K562 (cell line): Measurements from ENCODE around the gene TYW5. TPM values are rescaled to one million over a fixed set of nuclear protein-coding genes. Genes with fewer than 3 reads are reported as not detected.

Experiments used
- ATAC-seq: fragments of 200-7000 bp; cut with Tn5 transposase; 3 replicates; pipeline ENCODE4 v1.9.1; 2020; ENCODE audit warnings: moderate library complexity
- BruUV-seq: library from RNA; stranded (reverse); fragments of 400-500 nt; replicated peaks from 2 replicates; lab custom pipeline; 2021; lab: Mats Ljungman, UMichigan
- CTCF ChIA-PET: fragments of 300-600 bp; formaldehyde crosslinking; extraction: SDS; loops from one replicate; lab custom pipeline; 2021; ENCODE audit warnings: low intra/inter-chr PET ratio; lab: Yijun Ruan, JAX
- POLR2A ChIA-PET: fragments of 300-600, 350-650 bp; sonication (Branson Sonifier 250); formaldehyde crosslinking; extraction: SDS; loops from one replicate; lab custom pipeline; 2021; ENCODE audit warnings: antibody characterized with exemption, inconsistent platforms; lab: Yijun Ruan, JAX
- DNase-seq, 4 experiments: peaks; one replicate each; pipeline versions ENCODE4 v3.0.0 to v3.0.0-alpha.2; 2011 to 2018; ENCODE audit warnings: low spot score in 3 of 4, mixed read lengths in 3 of 4; ENCODE audit errors: extremely low read depth in 1 of 4
- FAIRE-seq: peaks from 2 replicates; lab custom pipeline; 2011; peaks lifted over from hg19 to GRCh38; lab: Jason Lieb, UNC
- H2AFZ ChIP-seq: 2 replicates; pipeline ENCODE4 v1.6.0; 2011; ENCODE audit warnings: low read depth, low read length, control low read depth, inconsistent platforms
- H3K27ac ChIP-seq: fragments of 200-600 bp; 3 replicates; pipeline ENCODE4 v1.8.0; 2011; ENCODE audit warnings: low read depth, mild to moderate bottlenecking, control low read depth, inconsistent platforms, low read length, moderate library complexity, mixed read lengths; ENCODE audit errors: extremely low read depth
- H3K27me3 ChIP-seq, 2 experiments: fragments of 300-600 bp in 1 of 2; 2 replicates in 1 of 2; 3 replicates in 1 of 2; pipeline versions ENCODE4 v1.6.0 to v1.8.0; 2011; ENCODE audit warnings: inconsistent platforms in 2 of 2, low read length in 2 of 2, mild to moderate bottlenecking in 1 of 2, mixed read lengths in 1 of 2, moderate library complexity in 1 of 2; ENCODE audit not compliant: control insufficient read depth in 2 of 2, insufficient read depth in 2 of 2
- H3K36me3 ChIP-seq: fragments of 300-600 bp; 3 replicates; pipeline ENCODE4 v1.8.0; 2011; ENCODE audit warnings: mild to moderate bottlenecking, low read length, inconsistent platforms; ENCODE audit not compliant: control insufficient read depth, insufficient read depth
- H3K4me1 ChIP-seq, 2 experiments: fragments of 200-600 bp in 1 of 2; replicated peaks in 1 of 2; 2 replicates in 1 of 2; 3 replicates in 1 of 2; pipeline versions ENCODE4 v1.5.1 to v1.8.0; 2011; ENCODE audit warnings: inconsistent platforms in 2 of 2, low read length in 2 of 2, mild to moderate bottlenecking in 1 of 2, mixed read lengths in 1 of 2, moderate library complexity in 1 of 2; ENCODE audit not compliant: control insufficient read depth in 2 of 2, insufficient read depth in 2 of 2
- H3K4me2 ChIP-seq: 2 replicates; pipeline ENCODE4 v1.6.1; 2011; ENCODE audit warnings: low read length, control low read depth, inconsistent platforms, mixed read lengths; ENCODE audit not compliant: insufficient read depth
- H3K4me3 ChIP-seq: fragments of 200-600 bp; sonication (generic), shearing (Covaris generic); 2 replicates; pipeline ENCODE4 v1.5.1; 2016; ENCODE audit warnings: control low read depth, inconsistent platforms
- H3K79me2 ChIP-seq: fragments of 200-600 bp; 3 replicates; pipeline ENCODE4 v1.8.0; 2011; ENCODE audit warnings: low read length, inconsistent platforms; ENCODE audit not compliant: control insufficient read depth, insufficient read depth
- H3K9ac ChIP-seq, 2 experiments: 2 replicates each; pipeline versions ENCODE4 v1.6.0 to v1.6.1; 2011; ENCODE audit warnings: low read depth in 2 of 2, low read length in 2 of 2, control low read depth in 1 of 2, inconsistent platforms in 1 of 2, mild to moderate bottlenecking in 1 of 2, mixed read lengths in 1 of 2; ENCODE audit not compliant: insufficient read depth in 1 of 2
- H3K9me1 ChIP-seq: one replicate; pipeline ENCODE4 v1.6.0; 2011; ENCODE audit warnings: inconsistent platforms, mild to moderate bottlenecking, low read length, moderate library complexity; ENCODE audit not compliant: control insufficient read depth, insufficient read depth
- H3K9me3 ChIP-seq: replicated peaks from 2 replicates; pipeline ENCODE4 v1.5.1; 2011; ENCODE audit warnings: low read depth, low read length, inconsistent platforms; ENCODE audit not compliant: control insufficient read depth, insufficient read depth
- H4K20me1 ChIP-seq: replicated peaks from 2 replicates; pipeline ENCODE4 v1.6.1; 2011; ENCODE audit warnings: low read length, inconsistent platforms, mixed read lengths; ENCODE audit not compliant: control insufficient read depth, insufficient read depth
- ETV6 ChIP-seq, 3 experiments: fragments of 150-350 bp in 1 of 3; sonication (generic) in 1 of 3; formaldehyde crosslinking in 1 of 3; IDR thresholded peaks; 2 replicates each; pipeline versions ENCODE4 v1.6.1 to v1.8.0; 2014 to 2022; ENCODE audit warnings: borderline replicate concordance in 2 of 3, low read depth in 2 of 3, antibody characterized with exemption in 1 of 3, low read length in 1 of 3, mild to moderate bottlenecking in 1 of 3, missing genetic modification reagents in 1 of 3
- KLF1 ChIP-seq: fragments of 450-650 bp; IDR thresholded peaks from 2 replicates; pipeline ENCODE4 v1.6.1; 2016; ENCODE audit warnings: missing genetic modification characterization, missing compliant biosample characterization
- NFIC ChIP-seq: fragments of 450-650 bp; IDR thresholded peaks from 2 replicates; pipeline ENCODE4 v1.6.1; 2017; ENCODE audit warnings: mild to moderate bottlenecking, inconsistent platforms
- WGBS: fragments of 100-300 bp; shearing (Covaris generic); methylation state at CpG from one replicate; pipeline ENCODE4 v1.1.6; 2016; ENCODE audit warnings: low coverage, mixed read lengths; ENCODE audit not compliant: insufficient coverage; ENCODE audit errors: missing lambda C conversion rate; 5-methylcytosine and 5-hydroxymethylcytosine counted together
- in situ Hi-C: fragments of 300-500 bp; cut with MboI; formaldehyde crosslinking; loops from 4 replicates; pipeline ENCODE4 v1.15.0; 2018; ENCODE audit warnings: inconsistent platforms, mixed read lengths
- intact Hi-C: fragments of 100-400 bp; cut with micrococcal nuclease; formaldehyde crosslinking; loops from 2 replicates; pipeline ENCODE4 v1.14.2; 2022
- polyA plus RNA-seq, 8 experiments: library from polyadenylated mRNA; depleted of rRNA in 4 of 8; stranded (reverse) in 5 of 8; unstranded in 3 of 8; fragments of >200 nt; fragmentation: Nextera tagmentation in 2 of 8; fragmentation: Illumina TruSeq in 1 of 8; extraction: Ambion mirVana in 2 of 8; extraction: Trizol in 1 of 8; gene quantifications; 2 replicates each; pipeline versions ENCODE4 v1.2.1 to v1.2.3, GENCODE V29; 2011 to 2014; ENCODE audit warnings: inconsistent platforms in 1 of 8, missing spikeins in 1 of 8
- total RNA-seq, 7 experiments: library from RNA; depleted of rRNA in 6 of 7; stranded (reverse); fragments of >200 nt in 6 of 7; fragmentation: Illumina TruSeq in 2 of 7; extraction: Trizol in 2 of 7; gene quantifications; 2 replicates each; pipeline versions ENCODE4 v1.2.1 to v1.2.3, GENCODE V29; 2011 to 2021; ENCODE audit warnings: low replicate concordance in 1 of 7
- TF ChIP-seq, protein P1 (sequence below): IDR thresholded peaks from 2 replicates; pipeline ENCODE4 v1.6.1; 2014; ENCODE audit warnings: antibody characterized with exemption

Gene TYW5
- total and polyA plus RNA-seq, 9 of the 15 experiments (the other 6 are each of a cell fraction or from before 2014, with no cell fraction given), result 3.6 to 7.7 (median 4.6) TPM

DNA sequence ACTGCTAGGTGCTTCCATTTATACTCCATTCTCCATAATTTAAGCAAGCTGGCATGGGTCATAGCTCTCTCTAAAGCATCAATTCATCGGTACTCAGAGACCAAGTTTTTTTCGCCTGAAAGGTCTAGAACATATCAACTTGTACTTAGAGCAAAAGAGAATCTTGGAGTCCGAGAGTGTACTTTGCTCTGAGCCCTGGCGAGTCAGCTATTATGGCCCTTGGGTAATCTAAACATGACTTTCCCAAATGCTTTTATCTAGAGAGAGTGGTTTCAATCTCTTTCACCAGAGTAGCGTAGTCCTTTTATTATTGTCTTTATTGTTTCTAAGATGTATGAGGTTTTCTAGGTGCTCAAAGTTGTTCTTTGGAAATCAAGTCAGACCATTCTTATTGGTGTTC, 34.5 kb upstream of the TYW5 start:
- POLR2A ChIA-PET, result no interaction called here

More for the DNA sequence above, 34.5 kb upstream of the TYW5 start:
- DNase-seq, result no peak
- H3K27me3 ChIP-seq, result no peaks in the 10 kb centered on the region
- CTCF ChIA-PET, result no interaction called here
- intact Hi-C loops (loop anchor here (5.0 to 10.0 kb wide), 4 partner anchors 205 to 605 kb away; partner anchors contain the start of gene SPATS2L), in situ Hi-C loops (no loop called here)
- H3K9me1 ChIP-seq, result no peaks in the 10 kb centered on the region
- no TSS peak for BruUV-seq
- peaks cover 0 to 11% of the 10 kb centered on the region in 2 experiments; a peak in 2 of 5 replicates for H3K4me1 ChIP-seq
- WGBS, result 38% methylated on average over 4 of the region's 5 CpGs
- no peak for ATAC-seq
- H3K27ac ChIP-seq, result no peak overlapping the region
- H3K4me2 ChIP-seq, result no peak overlapping the region
- H3K4me3 ChIP-seq, result no peak overlapping the region
- no peak overlapping the region for H3K9ac ChIP-seq
- H3K9me3 ChIP-seq, result no peaks in the 10 kb centered on the region; the same call in 1 of the 2 replicates
- no peak for FAIRE-seq
- no peaks in the 10 kb centered on the region; the same call in 1 of the 2 replicates for H4K20me1 ChIP-seq
- H2AFZ ChIP-seq, result no peak overlapping the region
- no peaks in the 10 kb centered on the region for H3K79me2 ChIP-seq
- H3K36me3 ChIP-seq, result no peaks in the 10 kb centered on the region
- no peak for TF ChIP-seq NFIC
- TF ChIP-seq KLF1, result no peak
- no peak for TF ChIP-seq ETV6 (IDR thresholded peaks at IDR 0.05; ENCODE audit: borderline replicate concordance in 1 of 2, low read depth in 2 of 2, low read length in 1 of 2)
- no peak for TF ChIP-seq ETV6 (CRISPR knock-in tag; IDR thresholded peaks at IDR 0.05; ENCODE audit: borderline replicate concordance)
- TF ChIP-seq, protein P1, sequence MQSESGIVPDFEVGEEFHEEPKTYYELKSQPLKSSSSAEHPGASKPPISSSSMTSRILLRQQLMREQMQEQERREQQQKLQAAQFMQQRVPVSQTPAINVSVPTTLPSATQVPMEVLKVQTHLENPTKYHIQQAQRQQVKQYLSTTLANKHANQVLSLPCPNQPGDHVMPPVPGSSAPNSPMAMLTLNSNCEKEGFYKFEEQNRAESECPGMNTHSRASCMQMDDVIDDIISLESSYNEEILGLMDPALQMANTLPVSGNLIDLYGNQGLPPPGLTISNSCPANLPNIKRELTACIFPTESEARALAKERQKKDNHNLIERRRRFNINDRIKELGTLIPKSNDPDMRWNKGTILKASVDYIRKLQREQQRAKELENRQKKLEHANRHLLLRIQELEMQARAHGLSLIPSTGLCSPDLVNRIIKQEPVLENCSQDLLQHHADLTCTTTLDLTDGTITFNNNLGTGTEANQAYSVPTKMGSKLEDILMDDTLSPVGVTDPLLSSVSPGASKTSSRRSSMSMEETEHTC, result no peak
